H7 (cell line): Measurements from ENCODE around the gene SPECC1. TPM values are rescaled to one million over a fixed set of nuclear protein-coding genes. Genes with fewer than 3 reads are reported as not detected.
"Not testable (repeated sequence)": the region's sequence is repeated elsewhere in the genome, so short reads cannot be mapped to it uniquely, and the experiment has no call there.

ENCODE experiments used
- DNase-seq: peaks from one replicate; pipeline ENCODE4 v3.0.0; 2012
- H3K27me3 ChIP-seq: 2 replicates; pipeline ENCODE4 v1.6.0; 2011; ENCODE audit warnings: mild to moderate bottlenecking, low read length; ENCODE audit not compliant: control insufficient read depth, insufficient read depth
- H3K36me3 ChIP-seq: replicated peaks from 2 replicates; pipeline ENCODE4 v1.5.1; 2011; ENCODE audit warnings: low read length; ENCODE audit not compliant: control insufficient read depth, insufficient read depth
- H3K4me3 ChIP-seq: 2 replicates; pipeline ENCODE4 v1.5.1; 2011; ENCODE audit warnings: low read depth, mild to moderate bottlenecking, control low read depth, low read length, moderate library complexity; ENCODE audit not compliant: insufficient read depth
- total RNA-seq: library from RNA; depleted of rRNA; stranded (reverse); fragments of >200 nt; shearing (Covaris generic); gene quantifications from 2 replicates; pipeline ENCODE4 v1.2.3, GENCODE V29; 2014

Gene SPECC1
- total RNA-seq, 1 experiment from 2014 or later, result 54.1 TPM

GRCh38 chr17:20307326-20307910 is 298.3 kb downstream of the SPECC1 start:
- H3K36me3 ChIP-seq, result peaks cover 5% of the 10 kb centered on the region
- DNase-seq, result no peak
- H3K27me3 ChIP-seq, result no peaks in the 10 kb centered on the region
- H3K4me3 ChIP-seq, result no peak overlapping the region

GRCh38 chr17:20310481-20310880 is 301.3 kb downstream of the SPECC1 start:
- Histone ChIP-seq H3K4me3 (no peak overlapping the region), H3K27me3 (no peaks in the 10 kb centered on the region), H3K36me3 (peaks cover 9% of the 10 kb centered on the region)
- no peak for DNase-seq

GRCh38 chr17:20313306-20313705 is 304.1 kb downstream of the SPECC1 start:
- DNase-seq, result no peak
- Histone ChIP-seq H3K4me3 (no peak overlapping the region), H3K36me3 (peaks cover 4% of the 10 kb centered on the region; the same call in 1 of the 2 replicates), H3K27me3 (no peaks in the 10 kb centered on the region)

- DNase-seq, result no peak
Measured at GRCh38 chr17:20313891-20314290, 304.7 kb downstream of the SPECC1 start.

GRCh38 chr17:20314834-20315233 is 305.7 kb downstream of the SPECC1 start:
- no peak overlapping the region for H3K4me3 ChIP-seq
- H3K36me3 ChIP-seq, result peaks cover 4% of the 10 kb centered on the region; the same call in 1 of the 2 replicates
- no peak for DNase-seq
- H3K27me3 ChIP-seq, result no peaks in the 10 kb centered on the region

More at GRCh38 chr17:20313891-20314290, 304.7 kb downstream of the SPECC1 start:
- Histone ChIP-seq H3K4me3 (no peak overlapping the region), H3K27me3 (no peaks in the 10 kb centered on the region), H3K36me3 (peaks cover 4% of the 10 kb centered on the region; the same call in 1 of the 2 replicates)

GRCh38 chr17:20315311-20315710 is 306.2 kb downstream of the SPECC1 start:
- DNase-seq, result no peak
- H3K27me3 ChIP-seq, result no peaks in the 10 kb centered on the region
- peaks cover 4% of the 10 kb centered on the region; the same call in 1 of the 2 replicates for H3K36me3 ChIP-seq
- H3K4me3 ChIP-seq, result no peak overlapping the region

GRCh38 chr17:20315821-20316220 is 306.7 kb downstream of the SPECC1 start:
- no peak overlapping the region for H3K4me3 ChIP-seq
- H3K27me3 ChIP-seq, result no peaks in the 10 kb centered on the region
- H3K36me3 ChIP-seq, result peaks cover 4% of the 10 kb centered on the region; the same call in 1 of the 2 replicates
- peak; percentile 31 for DNase-seq

GRCh38 chr17:20320535-20321229 is 311.5 kb downstream of the SPECC1 start:
- H3K27me3 ChIP-seq, H3K4me3 ChIP-seq, H3K36me3 ChIP-seq: not testable (repeated sequence)
- peak; percentile 58 for DNase-seq

GRCh38 chr17:20321357-20321756 is 312.2 kb downstream of the SPECC1 start:
- H3K36me3 ChIP-seq, H3K27me3 ChIP-seq, DNase-seq, H3K4me3 ChIP-seq: not testable (repeated sequence)

GRCh38 chr17:20327739-20328138 is 318.6 kb downstream of the SPECC1 start:
- not testable (repeated sequence) for DNase-seq, H3K4me3 ChIP-seq, H3K27me3 ChIP-seq, H3K36me3 ChIP-seq

GRCh38 chr17:20351405-20351804 is 342.2 kb downstream of the SPECC1 start:
- H3K36me3 ChIP-seq, H3K4me3 ChIP-seq, DNase-seq, H3K27me3 ChIP-seq: not testable (repeated sequence)

- H3K36me3 ChIP-seq, H3K27me3 ChIP-seq, DNase-seq, H3K4me3 ChIP-seq: not testable (repeated sequence)
Measured at GRCh38 chr17:20352567-20352966, 343.4 kb downstream of the SPECC1 start.

GRCh38 chr17:20363846-20364245 is 354.7 kb downstream of the SPECC1 start:
- not testable (repeated sequence) for H3K4me3 ChIP-seq, H3K36me3 ChIP-seq, H3K27me3 ChIP-seq, DNase-seq
